ENCODE measurements around the gene TLE1.

Gene TLE1

GRCh38 chr9:81565144-81565543, 124.2 kb downstream of the TLE1 start:
- no peak overlapping the region for H4K91ac ChIP-seq (ENCODE audit: low read length)
- no peak overlapping the region for H3K4me2 ChIP-seq (ENCODE audit: low read length, poor library complexity, severe bottlenecking)
- no peaks in the 10 kb centered on the region for H3K79me1 ChIP-seq (replicated peaks; ENCODE audit: low read length, poor library complexity, severe bottlenecking)
- no peak overlapping the region for H3K23ac ChIP-seq (ENCODE audit: low read length in 2 of 2)
- H4K8ac ChIP-seq (ENCODE audit: low read length) = no peak overlapping the region
- H3K4me3 ChIP-seq (ENCODE audit: insufficient read depth in 1 of 2, low read depth in 1 of 2, low read length in 2 of 2) = no peak overlapping the region
- H2AK5ac ChIP-seq (ENCODE audit: low read length, severe bottlenecking) = no peak overlapping the region
- H3K4ac ChIP-seq (ENCODE audit: low read depth in 1 of 2, low read length in 2 of 2) = no peak overlapping the region
- no peak overlapping the region for H3K27ac ChIP-seq (ENCODE audit: low read length, poor library complexity, severe bottlenecking)
- no peak overlapping the region for H2BK12ac ChIP-seq (ENCODE audit: low read length in 2 of 2)
- 93% methylated on average over 1 of the region's 4 CpGs for WGBS
- peaks cover 0 to 17% of the 10 kb centered on the region in 2 experiments for H3K27me3 ChIP-seq (ENCODE audit: control insufficient read depth in 1 of 2, insufficient read depth in 1 of 2, low read length in 2 of 2)
- peaks cover 13% of the 10 kb centered on the region for H3K4me1 ChIP-seq (ENCODE audit: control insufficient read depth, insufficient read depth, low read depth, low read length)
- no peaks in the 10 kb centered on the region for H3K36me3 ChIP-seq (ENCODE audit: control insufficient read depth in 1 of 2, insufficient read depth in 2 of 2, low read depth in 1 of 2, low read length in 2 of 2)
- no peak overlapping the region for H2BK120ac ChIP-seq (ENCODE audit: low read depth, low read length)
- no peak overlapping the region for H3K18ac ChIP-seq (ENCODE audit: low read depth in 1 of 2, low read length in 2 of 2)
- no peak overlapping the region for H3K14ac ChIP-seq (ENCODE audit: low read length in 2 of 2)
- H2AFZ ChIP-seq (ENCODE audit: low read depth, low read length) = no peak overlapping the region
- DNase-seq = no peak
- H3K9ac ChIP-seq (ENCODE audit: low read length) = no peak overlapping the region
- no peak overlapping the region for H2BK15ac ChIP-seq (ENCODE audit: low read depth, poor library complexity, severe bottlenecking)
- no peaks in the 10 kb centered on the region for H3K9me3 ChIP-seq (ENCODE audit: control insufficient read depth, low read length)
- H2BK5ac ChIP-seq (ENCODE audit: low read depth, low read length, poor library complexity, severe bottlenecking) = no peak overlapping the region

- no peak overlapping the region for H2BK120ac ChIP-seq (ENCODE audit: low read depth, low read length)
- no peak overlapping the region for H2BK15ac ChIP-seq (ENCODE audit: low read depth, poor library complexity, severe bottlenecking)
- H3K4me3 ChIP-seq (ENCODE audit: insufficient read depth in 1 of 2, low read depth in 1 of 2, low read length in 2 of 2) = no peak overlapping the region
- DNase-seq = no peak
- no peak overlapping the region for H2AFZ ChIP-seq (ENCODE audit: low read depth, low read length)
- no peak overlapping the region for H3K23ac ChIP-seq (ENCODE audit: low read length in 2 of 2)
- H3K9ac ChIP-seq (ENCODE audit: low read length) = no peak overlapping the region
- H3K27ac ChIP-seq (ENCODE audit: low read length, poor library complexity, severe bottlenecking) = no peak overlapping the region
- peaks cover 13% of the 10 kb centered on the region for H3K4me1 ChIP-seq (ENCODE audit: control insufficient read depth, insufficient read depth, low read depth, low read length)
- no peak overlapping the region for H3K4ac ChIP-seq (ENCODE audit: low read depth in 1 of 2, low read length in 2 of 2)
- no peaks in the 10 kb centered on the region for H3K79me1 ChIP-seq (replicated peaks; ENCODE audit: low read length, poor library complexity, severe bottlenecking)
- H4K91ac ChIP-seq (ENCODE audit: low read length) = peak overlapping the region; percentile 66
- H3K9me3 ChIP-seq (ENCODE audit: control insufficient read depth, low read length) = no peaks in the 10 kb centered on the region
- no peaks in the 10 kb centered on the region for H3K36me3 ChIP-seq (ENCODE audit: control insufficient read depth in 1 of 2, insufficient read depth in 2 of 2, low read depth in 1 of 2, low read length in 2 of 2)
- H2BK12ac ChIP-seq (ENCODE audit: low read length in 2 of 2) = peak overlapping the region in 1 of 2 experiments; percentile 84
- H3K18ac ChIP-seq (ENCODE audit: low read depth in 1 of 2, low read length in 2 of 2) = peak overlapping the region in 1 of 2 experiments; percentile 55
- H4K8ac ChIP-seq (ENCODE audit: low read length) = peak overlapping the region; percentile 55
- peaks cover 0 to 17% of the 10 kb centered on the region in 2 experiments for H3K27me3 ChIP-seq (ENCODE audit: control insufficient read depth in 1 of 2, insufficient read depth in 1 of 2, low read length in 2 of 2)
- H2BK5ac ChIP-seq (ENCODE audit: low read depth, low read length, poor library complexity, severe bottlenecking) = no peak overlapping the region
- H3K4me2 ChIP-seq (ENCODE audit: low read length, poor library complexity, severe bottlenecking) = no peak overlapping the region
- 94% methylated on average over 5 of the region's 5 CpGs for WGBS
- peak overlapping the region; percentile 86 for H2AK5ac ChIP-seq (ENCODE audit: low read length, severe bottlenecking)
- H3K14ac ChIP-seq (ENCODE audit: low read length in 2 of 2) = no peak overlapping the region
These were observed 124.7 kb downstream of the TLE1 start for GRCh38 chr9:81564632-81565031.

- peaks cover 0 to 17% of the 10 kb centered on the region in 2 experiments for H3K27me3 ChIP-seq (ENCODE audit: control insufficient read depth in 1 of 2, insufficient read depth in 1 of 2, low read length in 2 of 2)
- no peak overlapping the region for H2BK120ac ChIP-seq (ENCODE audit: low read depth, low read length)
- no peak overlapping the region for H2BK5ac ChIP-seq (ENCODE audit: low read depth, low read length, poor library complexity, severe bottlenecking)
- no peak for DNase-seq
- no peak overlapping the region for H3K14ac ChIP-seq (ENCODE audit: low read length in 2 of 2)
- no peak overlapping the region for H3K18ac ChIP-seq (ENCODE audit: low read depth in 1 of 2, low read length in 2 of 2)
- no peak overlapping the region for H3K4ac ChIP-seq (ENCODE audit: low read depth in 1 of 2, low read length in 2 of 2)
- no peak overlapping the region for H3K9ac ChIP-seq (ENCODE audit: low read length)
- 91% methylated on average over 1 of the region's 2 CpGs for WGBS
- H4K8ac ChIP-seq (ENCODE audit: low read length) = no peak overlapping the region
- H2BK12ac ChIP-seq (ENCODE audit: low read length in 2 of 2) = no peak overlapping the region
- no peak overlapping the region for H4K91ac ChIP-seq (ENCODE audit: low read length)
- no peak overlapping the region for H3K27ac ChIP-seq (ENCODE audit: low read length, poor library complexity, severe bottlenecking)
- no peak overlapping the region for H3K23ac ChIP-seq (ENCODE audit: low read length in 2 of 2)
- no peak overlapping the region for H2BK15ac ChIP-seq (ENCODE audit: low read depth, poor library complexity, severe bottlenecking)
- no peak overlapping the region for H3K4me2 ChIP-seq (ENCODE audit: low read length, poor library complexity, severe bottlenecking)
- no peaks in the 10 kb centered on the region for H3K36me3 ChIP-seq (ENCODE audit: control insufficient read depth in 1 of 2, insufficient read depth in 2 of 2, low read depth in 1 of 2, low read length in 2 of 2)
- H3K79me1 ChIP-seq (replicated peaks; ENCODE audit: low read length, poor library complexity, severe bottlenecking) = no peaks in the 10 kb centered on the region
- no peak overlapping the region for H2AFZ ChIP-seq (ENCODE audit: low read depth, low read length)
- no peak overlapping the region for H3K4me3 ChIP-seq (ENCODE audit: insufficient read depth in 1 of 2, low read depth in 1 of 2, low read length in 2 of 2)
- H3K4me1 ChIP-seq (ENCODE audit: control insufficient read depth, insufficient read depth, low read depth, low read length) = peaks cover 13% of the 10 kb centered on the region
- no peaks in the 10 kb centered on the region for H3K9me3 ChIP-seq (ENCODE audit: control insufficient read depth, low read length)
- peak overlapping the region; percentile 72 for H2AK5ac ChIP-seq (ENCODE audit: low read length, severe bottlenecking)
These were observed 125.6 kb downstream of the TLE1 start for GRCh38 chr9:81563739-81564138.

GRCh38 chr9:81563020-81563407, 126.3 kb downstream of the TLE1 start:
- Histone ChIP-seq H3K27ac (ENCODE audit: low read length, poor library complexity, severe bottlenecking) (peak overlapping the region; percentile 76), H2AFZ (ENCODE audit: low read depth, low read length) (no peak overlapping the region), H3K14ac (ENCODE audit: low read length in 2 of 2) (no peak overlapping the region), H2AK5ac (ENCODE audit: low read length, severe bottlenecking) (peak overlapping the region; percentile 98), H2BK12ac (ENCODE audit: low read length in 2 of 2) (peak overlapping the region; percentile 37 to 61), H3K4me3 (ENCODE audit: insufficient read depth in 1 of 2, low read depth in 1 of 2, low read length in 2 of 2) (no peak overlapping the region), H3K4me1 (ENCODE audit: control insufficient read depth, insufficient read depth, low read depth, low read length) (peaks cover 16% of the 10 kb centered on the region), H3K9me3 (ENCODE audit: control insufficient read depth, low read length) (no peaks in the 10 kb centered on the region), H3K27me3 (ENCODE audit: control insufficient read depth in 1 of 2, insufficient read depth in 1 of 2, low read length in 2 of 2) (peaks cover 0 to 17% of the 10 kb centered on the region in 2 experiments), H2BK5ac (ENCODE audit: low read depth, low read length, poor library complexity, severe bottlenecking) (peak overlapping the region; percentile 49), H2BK120ac (ENCODE audit: low read depth, low read length) (no peak overlapping the region), H3K23ac (ENCODE audit: low read length in 2 of 2) (no peak overlapping the region), H3K79me1 (replicated peaks; ENCODE audit: low read length, poor library complexity, severe bottlenecking) (no peaks in the 10 kb centered on the region), H3K4me2 (ENCODE audit: low read length, poor library complexity, severe bottlenecking) (no peak overlapping the region), H3K4ac (ENCODE audit: low read depth in 1 of 2, low read length in 2 of 2) (peak overlapping the region in 1 of 2 experiments; percentile 35), H3K36me3 (ENCODE audit: control insufficient read depth in 1 of 2, insufficient read depth in 2 of 2, low read depth in 1 of 2, low read length in 2 of 2) (no peaks in the 10 kb centered on the region), H3K9ac (ENCODE audit: low read length) (no peak overlapping the region), H4K91ac (ENCODE audit: low read length) (peak overlapping the region; percentile 55), H3K18ac (ENCODE audit: low read depth in 1 of 2, low read length in 2 of 2) (peak overlapping the region; percentile 9 to 11), H2BK15ac (ENCODE audit: low read depth, poor library complexity, severe bottlenecking) (no peak overlapping the region), H4K8ac (ENCODE audit: low read length) (no peak overlapping the region)
- 75% methylated on average over 4 of the region's 4 CpGs for WGBS
- DNase-seq = no peak

All from mesenchymal stem cell (in vitro differentiated cells and primary cell).